ENCODE measurements around the gene NBEA.

The NBEA gene

GRCh38 chr13:35478271-35479037, 536.4 kb downstream of the NBEA start:
- DNase-seq, result no peak

GRCh38 chr13:35479038-35479492, 537.0 kb downstream of the NBEA start:
- no peak for DNase-seq

- no peak for DNase-seq
These were observed 537.6 kb downstream of the NBEA start for GRCh38 chr13:35479706-35480105.

GRCh38 chr13:35480346-35480745, 538.3 kb downstream of the NBEA start:
- no peak for DNase-seq

- DNase-seq, result no peak
These were observed 539.7 kb downstream of the NBEA start for GRCh38 chr13:35481777-35482176.

- DNase-seq, result no peak
These were observed 540.5 kb downstream of the NBEA start for GRCh38 chr13:35482527-35482926.

- DNase-seq, result no peak
These were observed 541.7 kb downstream of the NBEA start for GRCh38 chr13:35483761-35484160.

- no peak for DNase-seq
These were observed 542.3 kb downstream of the NBEA start for GRCh38 chr13:35484384-35484783.

GRCh38 chr13:35485424-35485823, 543.4 kb downstream of the NBEA start:
- no peak for DNase-seq

- no peak for DNase-seq
These were observed 547.0 kb downstream of the NBEA start for GRCh38 chr13:35489050-35489449.

- no peak for DNase-seq
These were observed 553.9 kb downstream of the NBEA start for GRCh38 chr13:35496006-35496405.

- DNase-seq, result no peak
These were observed 554.8 kb downstream of the NBEA start for GRCh38 chr13:35496761-35497386.

- DNase-seq, result no peak
These were observed 556.2 kb downstream of the NBEA start for GRCh38 chr13:35498231-35498630.

GRCh38 chr13:35499196-35499662, 557.2 kb downstream of the NBEA start:
- DNase-seq, result no peak

GRCh38 chr13:35499676-35500075, 557.6 kb downstream of the NBEA start:
- no peak for DNase-seq

GRCh38 chr13:35500144-35500543, 558.1 kb downstream of the NBEA start:
- DNase-seq, result no peak

- DNase-seq, result no peak
These were observed 559.7 kb downstream of the NBEA start for GRCh38 chr13:35501661-35502235.

GRCh38 chr13:35502456-35502855, 560.4 kb downstream of the NBEA start:
- DNase-seq, result no peak

- DNase-seq, result no peak
These were observed 570.3 kb downstream of the NBEA start for GRCh38 chr13:35512271-35512920.

GRCh38 chr13:35514061-35514477, 572.0 kb downstream of the NBEA start:
- no peak for DNase-seq

GRCh38 chr13:35514801-35515502, 572.9 kb downstream of the NBEA start:
- DNase-seq, result no peak

- DNase-seq, result no peak
These were observed 576.4 kb downstream of the NBEA start for GRCh38 chr13:35518337-35518946.
